ENCODE measurements around the gene VWA8. TPM values are rescaled to one million over a fixed set of nuclear protein-coding genes. Genes with fewer than 3 reads are reported as not detected.
"Not testable (repeated sequence)": the region's sequence is repeated elsewhere in the genome, so short reads cannot be mapped to it uniquely, and the experiment has no call there.

VWA8 gene
- total and polyA plus RNA-seq, 10 donors, result 2.7 to 33.6 (median 18.3) TPM

GRCh38 chr13:41811588-41812021, 149.3 kb downstream of the VWA8 start:
- H3K4me1 ChIP-seq, result peaks cover 0 to 37% (median 17%) of the 10 kb centered on the region in 6 donors
- H3K27ac ChIP-seq, result peak overlapping the region in 5 of 8 donors; percentile 7 to 56 (median 38)
- 2 to 6% (median 5%) methylated on average over 3 of the region's 3 CpGs for WGBS, 5 donors
- no peaks in the 10 kb centered on the region for H3K27me3 ChIP-seq (replicated peaks in 1 of 7)
- peaks cover 0 to 4% (median 0%) of the 10 kb centered on the region in 8 donors for H3K9me3 ChIP-seq
- DNase-seq, result no peak
- intact Hi-C loops (cut with DNase I; ENCODE audit: low total_unique reads), result no loop called here
- peak overlapping the region in 2 of 8 donors; percentile 9 to 12 for H3K4me3 ChIP-seq
- TF ChIP-seq CTCF (IDR thresholded peaks at IDR 0.05 in 8 of 11, conservative IDR thresholded peaks at IDR 0.05 in 3 of 11), result no peak
- no peak for TF ChIP-seq POLR2AphosphoS5 (IDR thresholded peaks at IDR 0.05)
- no peak for TF ChIP-seq POLR2A (IDR thresholded peaks at IDR 0.05)
- H3K36me3 ChIP-seq, result peaks cover 0 to 58% (median 3%) of the 10 kb centered on the region in 6 donors

- no peaks in the 10 kb centered on the region for H3K9me3 ChIP-seq
- H3K36me3 ChIP-seq, result peaks cover 0 to 56% (median 3%) of the 10 kb centered on the region in 6 donors
- H3K27me3 ChIP-seq (replicated peaks in 1 of 7), result no peaks in the 10 kb centered on the region
- H3K4me1 ChIP-seq, result peaks cover 0 to 37% (median 17%) of the 10 kb centered on the region in 6 donors
- H3K27ac ChIP-seq, result no peak overlapping the region
- intact Hi-C loops (cut with DNase I; ENCODE audit: low total_unique reads), result no loop called here
- TF ChIP-seq POLR2AphosphoS5 (IDR thresholded peaks at IDR 0.05), result no peak
- no peak for TF ChIP-seq POLR2A (IDR thresholded peaks at IDR 0.05)
- no peak for TF ChIP-seq CTCF (IDR thresholded peaks at IDR 0.05 in 8 of 11, conservative IDR thresholded peaks at IDR 0.05 in 3 of 11)
- WGBS, 5 donors, result 80 to 100% (median 97%) methylated on average over 1 of the region's 1 CpG
- no peak for DNase-seq
- H3K4me3 ChIP-seq, result no peak overlapping the region
These were observed 150.9 kb downstream of the VWA8 start for GRCh38 chr13:41809962-41810361.

GRCh38 chr13:41803445-41803735, 157.5 kb downstream of the VWA8 start:
- intact Hi-C loops (cut with DNase I; ENCODE audit: low total_unique reads); H3K9me3 ChIP-seq; H3K4me1 ChIP-seq; DNase-seq; H3K27ac ChIP-seq; H3K27me3 ChIP-seq (replicated peaks in 1 of 7); H3K4me3 ChIP-seq: not testable (repeated sequence)
- 88 to 99% (median 95%) methylated on average over 3 of the region's 3 CpGs for WGBS, 5 donors
- peaks cover 0 to 62% (median 15%) of the 10 kb centered on the region in 6 donors for H3K36me3 ChIP-seq

- H3K4me1 ChIP-seq, result no peaks in the 10 kb centered on the region
- H3K36me3 ChIP-seq, result peaks cover 0 to 57% (median 15%) of the 10 kb centered on the region in 6 donors
- no peak overlapping the region for H3K27ac ChIP-seq
- DNase-seq, result no peak
- intact Hi-C loops (cut with DNase I; ENCODE audit: low total_unique reads), result no loop called here
- peaks cover 0 to 10% (median 6%) of the 10 kb centered on the region in 8 donors for H3K9me3 ChIP-seq
- no peak for TF ChIP-seq POLR2A (IDR thresholded peaks at IDR 0.05)
- TF ChIP-seq CTCF (IDR thresholded peaks at IDR 0.05 in 8 of 11, conservative IDR thresholded peaks at IDR 0.05 in 3 of 11), result no peak
- TF ChIP-seq POLR2AphosphoS5 (IDR thresholded peaks at IDR 0.05), result no peak
- WGBS, 5 donors, result 94 to 100% (median 97%) methylated on average over 1 of the region's 1 CpG
- no peaks in the 10 kb centered on the region for H3K27me3 ChIP-seq (replicated peaks in 1 of 7)
- no peak overlapping the region for H3K4me3 ChIP-seq
These were observed 158.0 kb downstream of the VWA8 start for GRCh38 chr13:41802684-41803444.
